ENCODE measurements around the gene AP3S2.

DNA sequence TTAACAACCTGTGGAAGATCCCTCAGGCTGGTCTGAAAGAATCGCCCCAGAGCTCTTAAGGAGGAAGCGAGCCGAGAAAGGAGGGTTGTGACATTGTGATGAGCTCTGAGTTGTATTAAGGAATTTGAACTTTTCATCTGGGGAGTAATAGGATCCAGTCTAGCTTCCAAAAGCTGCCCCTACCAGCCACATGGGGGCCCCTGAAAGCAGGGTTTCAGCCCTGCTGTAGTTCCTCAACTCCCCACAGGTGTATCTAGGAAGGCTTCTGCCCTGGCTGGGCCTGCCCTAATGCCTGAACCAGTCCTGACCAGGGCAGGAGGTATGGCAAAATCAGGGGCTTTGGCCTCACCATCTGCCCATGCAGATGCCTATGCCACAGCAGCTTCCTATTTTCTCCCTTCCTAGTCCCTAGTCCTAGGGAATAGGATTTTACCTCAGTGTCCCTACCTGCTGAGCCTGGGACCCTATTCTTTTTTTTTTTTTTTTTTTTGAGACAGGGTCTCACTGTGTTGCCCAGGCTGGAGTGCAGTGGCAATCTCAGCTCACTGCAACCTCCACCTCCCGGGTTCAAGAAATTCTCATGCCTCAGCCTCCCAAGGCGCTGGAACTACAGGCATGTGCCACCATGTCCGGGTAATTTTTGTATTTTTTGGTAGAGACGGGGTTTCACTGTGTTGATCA lies 5.0 kb upstream of the AP3S2 start:
- TF ChIP-seq MAZ (IDR thresholded peaks at IDR 0.05; ENCODE audit: borderline replicate concordance, low read depth, low read length): no peak
- TF ChIP-seq, protein P1, sequence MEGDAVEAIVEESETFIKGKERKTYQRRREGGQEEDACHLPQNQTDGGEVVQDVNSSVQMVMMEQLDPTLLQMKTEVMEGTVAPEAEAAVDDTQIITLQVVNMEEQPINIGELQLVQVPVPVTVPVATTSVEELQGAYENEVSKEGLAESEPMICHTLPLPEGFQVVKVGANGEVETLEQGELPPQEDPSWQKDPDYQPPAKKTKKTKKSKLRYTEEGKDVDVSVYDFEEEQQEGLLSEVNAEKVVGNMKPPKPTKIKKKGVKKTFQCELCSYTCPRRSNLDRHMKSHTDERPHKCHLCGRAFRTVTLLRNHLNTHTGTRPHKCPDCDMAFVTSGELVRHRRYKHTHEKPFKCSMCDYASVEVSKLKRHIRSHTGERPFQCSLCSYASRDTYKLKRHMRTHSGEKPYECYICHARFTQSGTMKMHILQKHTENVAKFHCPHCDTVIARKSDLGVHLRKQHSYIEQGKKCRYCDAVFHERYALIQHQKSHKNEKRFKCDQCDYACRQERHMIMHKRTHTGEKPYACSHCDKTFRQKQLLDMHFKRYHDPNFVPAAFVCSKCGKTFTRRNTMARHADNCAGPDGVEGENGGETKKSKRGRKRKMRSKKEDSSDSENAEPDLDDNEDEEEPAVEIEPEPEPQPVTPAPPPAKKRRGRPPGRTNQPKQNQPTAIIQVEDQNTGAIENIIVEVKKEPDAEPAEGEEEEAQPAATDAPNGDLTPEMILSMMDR (conservative IDR thresholded peaks at IDR 0.05; ENCODE audit: low read depth, low read length): peak; percentile 62
- no peak for TF ChIP-seq POLR2A (IDR thresholded peaks at IDR 0.05; ENCODE audit: low read depth, low read length)
- TF ChIP-seq NFE2L2 (IDR thresholded peaks at IDR 0.05; ENCODE audit: low read depth, low read length): no peak
- no peak for TF ChIP-seq CEBPB (IDR thresholded peaks at IDR 0.05; ENCODE audit: low read depth, low read length)
- no peak for TF ChIP-seq CHD1 (IDR thresholded peaks at IDR 0.05; ENCODE audit: low read depth, low read length)
- TF ChIP-seq, protein P2, sequence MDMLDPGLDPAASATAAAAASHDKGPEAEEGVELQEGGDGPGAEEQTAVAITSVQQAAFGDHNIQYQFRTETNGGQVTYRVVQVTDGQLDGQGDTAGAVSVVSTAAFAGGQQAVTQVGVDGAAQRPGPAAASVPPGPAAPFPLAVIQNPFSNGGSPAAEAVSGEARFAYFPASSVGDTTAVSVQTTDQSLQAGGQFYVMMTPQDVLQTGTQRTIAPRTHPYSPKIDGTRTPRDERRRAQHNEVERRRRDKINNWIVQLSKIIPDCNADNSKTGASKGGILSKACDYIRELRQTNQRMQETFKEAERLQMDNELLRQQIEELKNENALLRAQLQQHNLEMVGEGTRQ (IDR thresholded peaks at IDR 0.05; ENCODE audit: low read depth, low read length): no peak
- TF ChIP-seq FOS (IDR thresholded peaks at IDR 0.05; ENCODE audit: low read depth, low read length): no peak
- peak; percentile 65 for TF ChIP-seq SMC3 (IDR thresholded peaks at IDR 0.05; ENCODE audit: low read depth, low read length)
- peak; percentile 69 for TF ChIP-seq RAD21 (IDR thresholded peaks at IDR 0.05; ENCODE audit: low read length)
- no peak for TF ChIP-seq BHLHE40 (IDR thresholded peaks at IDR 0.05; ENCODE audit: low read depth, low read length)
- no peak for TF ChIP-seq MXI1 (IDR thresholded peaks at IDR 0.05; ENCODE audit: borderline replicate concordance, low read depth, low read length)
- TF ChIP-seq RFX5 (IDR thresholded peaks at IDR 0.05; ENCODE audit: low read depth, low read length): no peak
